ENCODE measurements around the gene FGF3.
"Not testable (repeated sequence)": the region's sequence is repeated elsewhere in the genome, so short reads cannot be mapped to it uniquely, and the experiment has no call there.

The FGF3 gene

GRCh38 chr11:69796063-69796462 lies 23.2 kb downstream of the FGF3 start:
- Mint-ChIP-seq H3K27ac (no peak overlapping the region), H3K4me1 (no peaks in the 10 kb centered on the region), H3K9me3 (peaks cover 3% of the 10 kb centered on the region), H3K27me3 (no peaks in the 10 kb centered on the region), H3K4me3 (no peak overlapping the region), H3K36me3 (no peaks in the 10 kb centered on the region)
- no peak for DNase-seq
- CTCF ChIA-PET = no interaction called here

DNA sequence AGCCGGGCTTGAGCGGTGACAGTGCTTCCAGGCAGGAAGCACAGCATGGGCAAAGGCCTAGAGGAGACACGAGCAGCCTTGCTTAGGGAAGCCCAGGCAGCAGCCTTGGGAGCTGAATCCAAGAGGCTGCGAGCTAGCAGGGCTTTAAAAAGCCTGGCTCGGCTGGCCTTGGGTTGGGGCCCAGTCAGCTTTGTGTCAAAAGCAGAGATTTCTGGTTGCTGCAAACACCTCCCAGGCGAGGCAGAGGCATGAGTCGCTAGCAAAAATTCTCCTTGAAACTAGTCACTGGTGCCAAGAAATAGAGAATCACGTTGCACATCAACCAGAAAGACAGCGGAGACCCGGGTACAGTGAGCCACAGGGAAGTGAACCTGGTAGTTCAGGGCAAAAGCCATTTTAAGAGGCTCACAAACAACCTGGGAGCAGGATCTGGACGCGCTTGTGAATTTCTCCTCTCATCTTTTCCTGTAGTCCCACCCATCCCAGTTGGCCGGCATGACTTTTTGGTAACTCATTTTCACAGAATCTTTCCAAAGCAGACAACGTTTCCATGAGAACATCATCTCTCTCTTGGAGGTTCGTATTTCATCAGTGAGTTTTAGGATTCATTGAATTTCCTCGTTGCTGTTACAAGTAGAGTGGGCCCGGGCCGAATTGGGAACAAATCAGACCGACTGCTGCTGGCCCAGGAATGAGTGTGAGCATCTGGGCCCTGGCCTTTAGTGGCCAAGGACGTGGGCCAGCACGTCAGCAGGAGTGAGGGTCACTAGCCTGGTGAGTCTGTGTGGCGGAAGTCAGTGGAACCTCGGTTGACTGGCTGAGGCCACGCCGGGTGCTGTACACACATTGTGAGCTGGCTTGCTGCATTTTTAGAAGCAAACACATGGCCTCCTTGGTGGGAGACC lies 27.7 kb downstream of the FGF3 start:
- Mint-ChIP-seq H3K36me3 (no peaks in the 10 kb centered on the region), H3K9me3 (no peaks in the 10 kb centered on the region), H3K27me3 (peaks cover 6% of the 10 kb centered on the region), H3K4me3 (no peak overlapping the region), H3K4me1 (no peaks in the 10 kb centered on the region), H3K27ac (no peak overlapping the region)
- no peak for DNase-seq
- CTCF ChIA-PET = no interaction called here

DNA sequence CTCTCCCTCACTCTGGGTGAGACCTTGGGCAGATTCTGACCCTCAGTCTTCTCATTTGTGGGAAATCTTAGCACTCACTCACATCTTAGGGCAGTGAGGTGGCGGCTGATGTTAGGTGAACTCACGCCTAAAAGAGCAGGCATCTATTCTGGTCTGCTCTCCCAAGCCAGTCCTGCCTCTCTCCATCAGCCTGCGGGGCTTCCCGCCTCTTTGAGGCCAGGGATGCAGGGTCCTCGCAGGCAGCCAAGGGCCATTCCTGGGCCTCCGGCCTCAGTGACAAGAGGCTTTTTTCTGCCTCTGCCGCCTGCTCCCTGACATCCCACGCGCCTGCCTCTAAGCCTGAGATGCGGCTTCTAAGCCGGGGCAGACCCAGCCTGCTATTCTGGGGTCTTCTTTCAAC lies 30.3 kb downstream of the FGF3 start:
- Mint-ChIP-seq H3K27ac (no peak overlapping the region), H3K9me3 (no peaks in the 10 kb centered on the region), H3K36me3 (no peaks in the 10 kb centered on the region), H3K27me3 (peaks cover 6% of the 10 kb centered on the region), H3K4me3 (no peak overlapping the region), H3K4me1 (no peaks in the 10 kb centered on the region)
- CTCF ChIA-PET = no interaction called here
- no peak for DNase-seq

GRCh38 chr11:69787906-69788305 lies 31.3 kb downstream of the FGF3 start:
- no peaks in the 10 kb centered on the region for H3K4me1 Mint-ChIP-seq
- CTCF ChIA-PET = no interaction called here
- no peak for DNase-seq
- no peak overlapping the region for H3K4me3 Mint-ChIP-seq
- peaks cover 6% of the 10 kb centered on the region for H3K27me3 Mint-ChIP-seq
- no peaks in the 10 kb centered on the region for H3K36me3 Mint-ChIP-seq
- no peaks in the 10 kb centered on the region for H3K9me3 Mint-ChIP-seq
- H3K27ac Mint-ChIP-seq = no peak overlapping the region

DNA sequence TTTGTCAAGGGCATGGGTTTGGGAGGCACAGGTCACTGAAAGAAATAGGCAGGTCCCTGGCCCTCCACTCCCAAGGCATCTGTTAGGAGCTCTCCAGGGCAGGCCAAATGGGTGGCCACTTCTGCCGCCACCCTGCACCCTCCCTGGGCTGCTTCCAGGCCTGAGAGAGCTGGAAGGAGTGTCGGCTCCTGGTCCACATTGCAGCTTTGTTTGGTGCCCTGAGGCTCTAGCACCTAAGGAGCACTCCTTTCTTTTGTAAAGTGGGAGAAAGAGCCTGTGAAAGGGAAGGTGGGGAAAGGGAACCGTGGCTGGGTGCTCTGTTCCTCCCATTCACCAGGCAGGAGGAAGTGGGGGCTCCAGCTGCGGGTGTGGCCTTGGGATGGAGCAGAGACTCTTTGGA lies 31.8 kb downstream of the FGF3 start:
- Mint-ChIP-seq H3K36me3 (no peaks in the 10 kb centered on the region), H3K27me3 (peaks cover 6% of the 10 kb centered on the region), H3K4me3 (no peak overlapping the region), H3K9me3 (no peaks in the 10 kb centered on the region), H3K27ac (no peak overlapping the region), H3K4me1 (no peaks in the 10 kb centered on the region)
- CTCF ChIA-PET = no interaction called here
- no peak for DNase-seq

DNA sequence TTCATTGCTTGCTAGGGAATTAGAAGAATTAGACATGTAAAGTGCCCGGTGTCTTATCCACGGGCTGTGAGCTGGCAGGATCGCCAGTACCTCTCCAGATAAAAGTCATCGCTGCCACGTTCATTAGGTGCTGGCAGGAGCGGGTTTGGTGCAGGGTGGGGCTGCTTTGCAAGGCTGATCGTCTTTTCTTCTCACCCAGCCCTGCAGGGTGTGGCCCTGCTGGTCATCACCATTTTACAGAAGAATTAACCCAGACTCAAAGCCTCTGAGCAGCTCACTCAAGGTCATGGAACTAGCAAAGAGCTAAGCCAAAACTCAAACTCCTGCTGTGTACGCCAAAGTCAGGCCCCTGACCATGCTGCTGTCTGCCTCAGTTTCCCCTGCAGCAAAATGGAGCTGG lies 38.0 kb downstream of the FGF3 start:
- Mint-ChIP-seq H3K27ac (no peak overlapping the region), H3K9me3 (no peaks in the 10 kb centered on the region), H3K36me3 (no peaks in the 10 kb centered on the region), H3K4me3 (no peak overlapping the region), H3K4me1 (no peaks in the 10 kb centered on the region), H3K27me3 (peaks cover 27% of the 10 kb centered on the region)
- no peak for DNase-seq
- CTCF ChIA-PET = no interaction called here

- no peak for DNase-seq
- no peaks in the 10 kb centered on the region for H3K36me3 Mint-ChIP-seq
- no peak overlapping the region for H3K27ac Mint-ChIP-seq
- CTCF ChIA-PET = no interaction called here
- no peak overlapping the region for H3K4me3 Mint-ChIP-seq
- peaks cover 48% of the 10 kb centered on the region for H3K27me3 Mint-ChIP-seq
- H3K4me1 Mint-ChIP-seq = no peaks in the 10 kb centered on the region
- no peaks in the 10 kb centered on the region for H3K9me3 Mint-ChIP-seq
Measured at GRCh38 chr11:69778373-69778772, 40.8 kb downstream of the FGF3 start.

DNA sequence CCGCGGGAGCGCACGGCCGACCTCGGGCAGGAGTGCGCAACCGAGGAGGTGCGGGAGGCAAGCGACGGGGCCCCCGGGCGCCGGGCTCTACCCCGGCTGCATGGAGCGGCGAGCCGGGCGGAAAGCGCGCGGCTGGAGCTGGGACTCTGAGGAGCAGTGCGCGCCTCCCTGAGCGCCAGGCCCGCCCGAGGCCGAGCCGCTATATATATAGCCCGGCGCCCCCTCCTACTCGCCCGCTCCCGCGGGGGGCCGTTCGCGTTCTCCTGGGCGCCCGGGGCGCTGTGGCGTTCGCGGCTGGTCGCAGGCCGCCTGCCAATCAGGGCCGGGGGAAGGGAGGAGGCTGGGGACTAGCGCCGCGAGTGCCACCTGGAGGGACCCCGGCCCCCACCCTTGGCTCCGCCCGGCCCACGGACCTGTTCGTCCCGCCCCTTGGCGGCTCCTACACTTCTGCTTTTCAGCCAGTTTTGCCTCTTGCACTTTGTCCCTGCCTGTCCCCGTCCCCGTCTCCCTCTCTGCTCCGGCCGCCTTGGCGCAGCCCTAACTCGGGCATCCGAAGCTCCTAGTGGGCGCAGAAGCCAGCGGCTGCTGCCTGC lies 44.0 kb downstream of the FGF3 start, which contains the start of gene FGF4:
Gene FGF4 (minus strand): TSS at position 179 of the 593 bp plus-strand sequence. CDS start 257 bp downstream, outside the sequence.
- Mint-ChIP-seq H3K36me3 (no peaks in the 10 kb centered on the region), H3K27me3 (peaks cover 71% of the 10 kb centered on the region), H3K27ac (no peak within 1 kb of the TSS), H3K4me1 (no peaks in the 10 kb centered on the region), H3K9me3 (no peaks in the 10 kb centered on the region), H3K4me3 (no peak within 1 kb of the TSS)
- CTCF ChIA-PET = no interaction called here
- DNase-seq = no peak

GRCh38 chr11:69774354-69775162 lies 44.7 kb downstream of the FGF3 start:
- Mint-ChIP-seq H3K27me3 (peaks cover 73% of the 10 kb centered on the region), H3K4me3 (no peak overlapping the region), H3K9me3 (no peaks in the 10 kb centered on the region), H3K27ac (no peak overlapping the region), H3K36me3 (no peaks in the 10 kb centered on the region), H3K4me1 (no peaks in the 10 kb centered on the region)
- DNase-seq = no peak
- CTCF ChIA-PET = no interaction called here

- no peaks in the 10 kb centered on the region for H3K9me3 Mint-ChIP-seq
- peaks cover 80% of the 10 kb centered on the region for H3K27me3 Mint-ChIP-seq
- H3K36me3 Mint-ChIP-seq = no peaks in the 10 kb centered on the region
- CTCF ChIA-PET = no interaction called here
- H3K4me3 Mint-ChIP-seq = no peak overlapping the region
- H3K4me1 Mint-ChIP-seq = no peaks in the 10 kb centered on the region
- no peak for DNase-seq
- H3K27ac Mint-ChIP-seq = no peak overlapping the region
Measured at GRCh38 chr11:69773626-69774353, 45.4 kb downstream of the FGF3 start.

DNA sequence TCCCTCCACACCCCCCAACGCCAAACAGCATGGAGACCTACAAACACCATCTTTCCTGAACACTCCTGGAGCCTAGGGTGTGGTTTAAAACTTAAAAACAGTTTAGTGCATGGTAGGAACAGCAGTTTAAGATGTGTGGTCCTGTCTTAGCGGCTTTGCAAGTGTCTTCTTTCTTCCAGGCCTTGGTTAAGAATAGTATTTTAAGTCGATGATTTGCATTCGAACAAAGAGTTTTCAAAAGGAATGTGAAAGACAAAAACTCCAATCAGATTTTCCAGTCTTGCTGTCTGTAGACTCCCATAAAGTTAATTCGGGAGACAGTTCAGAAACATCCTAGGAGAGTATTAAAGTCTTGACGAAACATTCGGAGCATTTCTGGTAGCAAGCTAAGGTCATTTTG lies 47.8 kb downstream of the FGF3 start:
- Mint-ChIP-seq H3K4me3 (no peak overlapping the region), H3K27me3 (peaks cover 64% of the 10 kb centered on the region), H3K27ac (no peak overlapping the region), H3K36me3 (no peaks in the 10 kb centered on the region), H3K9me3 (no peaks in the 10 kb centered on the region), H3K4me1 (no peaks in the 10 kb centered on the region)
- no peak for DNase-seq
- CTCF ChIA-PET = interaction anchor here (1.0 kb wide), 1 partner anchor 12 kb away, joined by 4 read pairs; no protein-coding TSS in a partner anchor

DNA sequence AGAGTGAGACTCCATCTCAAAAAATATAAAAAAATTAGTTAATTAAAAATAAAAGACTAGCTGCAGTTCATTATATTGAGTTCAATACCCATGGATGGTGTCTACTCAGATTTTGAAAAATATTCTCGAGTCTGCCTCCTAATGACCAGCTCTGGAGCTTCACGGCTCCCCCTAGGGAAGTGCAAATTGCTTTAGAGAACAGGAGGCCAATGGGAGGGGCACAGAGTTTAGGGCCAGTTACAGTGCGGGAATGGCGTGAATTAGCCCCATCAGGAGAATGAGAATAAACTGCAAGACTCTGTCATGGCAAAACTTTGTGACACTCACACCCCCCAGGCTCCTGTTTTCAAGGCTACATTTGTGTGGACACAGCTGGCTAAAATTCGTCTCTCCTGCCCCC lies 48.7 kb downstream of the FGF3 start:
- DNase-seq = no peak
- no peaks in the 10 kb centered on the region for H3K9me3 Mint-ChIP-seq
- CTCF ChIA-PET = no interaction called here
- no peaks in the 10 kb centered on the region for H3K4me1 Mint-ChIP-seq
- H3K36me3 Mint-ChIP-seq = no peaks in the 10 kb centered on the region
- no peak overlapping the region for H3K27ac Mint-ChIP-seq
- H3K4me3 Mint-ChIP-seq = no peak overlapping the region
- H3K27me3 Mint-ChIP-seq = peaks cover 54% of the 10 kb centered on the region

DNA sequence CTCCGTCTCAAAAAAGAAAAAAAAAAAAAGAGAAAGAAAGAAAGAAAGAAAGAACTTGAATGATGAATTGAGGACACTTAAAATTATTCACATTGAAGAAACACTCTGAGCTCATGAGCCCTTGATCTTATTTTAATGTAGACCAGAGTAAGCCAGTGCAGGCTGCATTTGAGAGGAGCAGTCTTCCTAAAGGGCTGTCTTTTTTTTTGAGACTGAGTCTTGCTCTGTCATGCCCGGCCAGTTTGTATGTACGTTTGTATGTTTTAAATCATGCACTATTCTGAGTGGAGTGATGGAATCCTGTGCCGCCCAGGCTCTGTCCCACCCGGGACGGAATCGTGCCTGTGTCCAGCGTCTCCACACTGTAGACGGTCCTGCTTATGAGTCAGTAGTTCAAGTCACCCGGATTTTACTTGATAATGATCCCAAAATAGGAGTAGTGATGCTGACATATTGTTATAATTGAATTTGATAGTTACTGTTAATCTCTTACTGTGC lies 53.7 kb downstream of the FGF3 start:
- CTCF ChIA-PET = no interaction called here
- Mint-ChIP-seq H3K4me1 (no peaks in the 10 kb centered on the region), H3K27me3 (peaks cover 32% of the 10 kb centered on the region), H3K27ac (no peak overlapping the region), H3K4me3 (no peak overlapping the region), H3K36me3 (no peaks in the 10 kb centered on the region), H3K9me3 (no peaks in the 10 kb centered on the region)
- no peak for DNase-seq

DNA sequence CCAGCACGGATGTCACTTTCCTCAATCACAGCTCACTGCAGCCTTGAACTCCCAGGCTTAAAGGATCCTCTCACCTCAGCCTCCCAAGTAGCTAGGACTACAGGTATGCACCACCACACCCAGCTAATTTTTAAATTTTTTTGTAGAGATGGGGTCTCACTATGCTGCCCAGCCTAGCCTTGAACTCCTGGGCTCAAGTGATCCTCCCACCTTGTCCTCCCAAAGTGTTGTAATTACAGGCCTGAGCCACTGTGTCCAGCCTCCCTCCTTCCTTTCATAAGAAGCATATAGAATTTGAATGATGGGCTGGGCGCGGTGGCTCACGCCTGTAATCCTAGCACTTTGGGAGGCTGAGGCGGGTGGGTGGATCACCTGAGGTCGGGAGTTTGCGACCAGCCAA lies 54.3 kb downstream of the FGF3 start:
- H3K9me3 Mint-ChIP-seq, H3K27ac Mint-ChIP-seq, DNase-seq, H3K4me3 Mint-ChIP-seq, H3K4me1 Mint-ChIP-seq, CTCF ChIA-PET, H3K36me3 Mint-ChIP-seq: not testable (repeated sequence)
- H3K27me3 Mint-ChIP-seq = peaks cover 30% of the 10 kb centered on the region
